Astrocyte (in vitro differentiated cells and primary cell): ENCODE measurements around the gene NGDN.

Experiments
- EZH2 ChIP-seq: IDR thresholded peaks from 2 replicates; pipeline ENCODE4 v1.6.1; 2012; ENCODE audit warnings: mild to moderate bottlenecking, low read length, inconsistent platforms; ENCODE audit not compliant: insufficient read depth
- TF ChIP-seq, protein P1 (sequence below): IDR thresholded peaks from 2 replicates; pipeline ENCODE4 v1.5.1; 2011; ENCODE audit warnings: low read depth, mild to moderate bottlenecking, inconsistent platforms, low read length, moderate library complexity; ENCODE audit not compliant: insufficient read depth

DNA sequence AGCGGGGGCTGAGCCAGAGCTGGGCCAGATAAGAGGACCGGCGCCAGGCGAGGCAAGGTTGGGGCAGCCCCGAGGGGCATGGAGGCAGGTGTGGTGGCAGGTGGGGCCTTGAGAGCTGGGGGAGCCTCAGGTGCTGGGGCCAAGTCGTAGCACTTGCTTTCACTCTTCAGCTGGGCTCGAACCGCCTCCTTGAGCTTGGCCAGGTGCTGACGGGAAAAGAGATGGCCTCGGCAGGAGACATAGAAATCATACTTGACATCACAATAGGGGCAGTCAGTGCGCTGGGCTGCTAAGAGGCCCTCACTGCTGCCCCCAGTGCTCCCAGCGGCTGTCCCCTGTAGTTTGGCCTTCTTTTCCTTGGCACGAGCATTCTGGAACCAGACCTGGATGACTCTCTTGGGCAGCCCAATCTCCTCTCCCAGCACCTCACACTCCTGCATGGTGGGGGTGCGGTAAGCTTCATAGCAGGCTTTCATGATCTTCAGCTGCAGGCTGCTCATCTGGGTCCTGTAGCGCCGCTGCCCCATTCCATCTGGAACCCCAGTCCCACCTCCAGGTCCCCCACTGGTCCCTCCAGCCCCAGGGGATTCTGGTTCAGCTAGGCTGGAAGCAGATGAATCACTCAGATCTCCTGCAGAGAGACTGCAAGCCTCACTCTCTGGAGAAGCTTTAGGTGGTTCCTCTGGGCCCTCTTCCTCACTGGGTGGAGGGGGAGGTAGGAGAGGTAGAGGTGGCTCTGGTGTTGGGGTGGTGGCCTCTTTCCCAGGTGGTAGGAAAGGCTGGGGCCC, 53.9 kb downstream of the NGDN start:
- TF ChIP-seq, protein P1, sequence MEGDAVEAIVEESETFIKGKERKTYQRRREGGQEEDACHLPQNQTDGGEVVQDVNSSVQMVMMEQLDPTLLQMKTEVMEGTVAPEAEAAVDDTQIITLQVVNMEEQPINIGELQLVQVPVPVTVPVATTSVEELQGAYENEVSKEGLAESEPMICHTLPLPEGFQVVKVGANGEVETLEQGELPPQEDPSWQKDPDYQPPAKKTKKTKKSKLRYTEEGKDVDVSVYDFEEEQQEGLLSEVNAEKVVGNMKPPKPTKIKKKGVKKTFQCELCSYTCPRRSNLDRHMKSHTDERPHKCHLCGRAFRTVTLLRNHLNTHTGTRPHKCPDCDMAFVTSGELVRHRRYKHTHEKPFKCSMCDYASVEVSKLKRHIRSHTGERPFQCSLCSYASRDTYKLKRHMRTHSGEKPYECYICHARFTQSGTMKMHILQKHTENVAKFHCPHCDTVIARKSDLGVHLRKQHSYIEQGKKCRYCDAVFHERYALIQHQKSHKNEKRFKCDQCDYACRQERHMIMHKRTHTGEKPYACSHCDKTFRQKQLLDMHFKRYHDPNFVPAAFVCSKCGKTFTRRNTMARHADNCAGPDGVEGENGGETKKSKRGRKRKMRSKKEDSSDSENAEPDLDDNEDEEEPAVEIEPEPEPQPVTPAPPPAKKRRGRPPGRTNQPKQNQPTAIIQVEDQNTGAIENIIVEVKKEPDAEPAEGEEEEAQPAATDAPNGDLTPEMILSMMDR, result no peak
- no peak for TF ChIP-seq EZH2
